Rectal smooth muscle tissue (tissue), 1 donor: ENCODE results near the gene DGKD.
A peak's percentile ranks its signal among the peaks of the same experiment; 100 is the strongest.

Source experiments
- H3K27ac ChIP-seq: one replicate; pipeline ENCODE4 v1.7.0; 2013; ENCODE audit warnings: low read depth, low read length, inconsistent platforms
- H3K27me3 ChIP-seq: one replicate; pipeline ENCODE4 v1.7.0; 2013; ENCODE audit warnings: low read length; ENCODE audit not compliant: control insufficient read depth, insufficient read depth
- H3K36me3 ChIP-seq: one replicate; pipeline ENCODE4 v1.7.0; 2013; ENCODE audit warnings: low read length; ENCODE audit not compliant: control insufficient read depth, insufficient read depth
- H3K4me1 ChIP-seq: one replicate; pipeline ENCODE4 v1.7.0; 2013; ENCODE audit warnings: low read length; ENCODE audit not compliant: control insufficient read depth, insufficient read depth
- H3K4me3 ChIP-seq: one replicate; pipeline ENCODE4 v1.7.0; 2013; ENCODE audit warnings: low read length
- H3K9ac ChIP-seq: one replicate; pipeline ENCODE4 v1.7.0; 2013; ENCODE audit warnings: low read length

The DGKD gene

DNA sequence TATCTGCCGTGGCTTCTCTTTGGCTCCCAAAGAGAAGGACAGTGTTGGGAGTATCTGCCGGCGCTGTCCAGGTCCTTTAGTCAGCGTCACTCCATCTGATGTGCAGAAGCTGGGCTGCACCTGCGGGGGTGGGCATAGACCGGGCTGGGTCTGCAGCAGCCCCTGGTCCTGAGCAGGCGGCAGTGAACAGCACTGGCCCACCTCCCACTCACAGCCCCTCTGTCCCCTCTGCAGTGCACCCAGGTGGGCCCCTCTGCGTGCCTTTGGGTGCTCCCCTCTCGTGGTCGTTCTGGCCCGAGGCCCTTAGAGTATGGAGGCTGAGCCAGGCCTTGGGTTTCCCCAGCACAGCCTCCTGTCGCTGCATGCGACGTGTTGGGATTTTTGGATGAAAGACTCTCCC is 116.5 kb downstream of the DGKD start:
- Histone ChIP-seq H3K9ac (no peak overlapping the region), H3K27me3 (no peaks in the 10 kb centered on the region), H3K4me3 (no peak overlapping the region), H3K36me3 (peaks cover 20% of the 10 kb centered on the region), H3K27ac (peak overlapping the region; percentile 75), H3K4me1 (peaks cover 11% of the 10 kb centered on the region)

DNA sequence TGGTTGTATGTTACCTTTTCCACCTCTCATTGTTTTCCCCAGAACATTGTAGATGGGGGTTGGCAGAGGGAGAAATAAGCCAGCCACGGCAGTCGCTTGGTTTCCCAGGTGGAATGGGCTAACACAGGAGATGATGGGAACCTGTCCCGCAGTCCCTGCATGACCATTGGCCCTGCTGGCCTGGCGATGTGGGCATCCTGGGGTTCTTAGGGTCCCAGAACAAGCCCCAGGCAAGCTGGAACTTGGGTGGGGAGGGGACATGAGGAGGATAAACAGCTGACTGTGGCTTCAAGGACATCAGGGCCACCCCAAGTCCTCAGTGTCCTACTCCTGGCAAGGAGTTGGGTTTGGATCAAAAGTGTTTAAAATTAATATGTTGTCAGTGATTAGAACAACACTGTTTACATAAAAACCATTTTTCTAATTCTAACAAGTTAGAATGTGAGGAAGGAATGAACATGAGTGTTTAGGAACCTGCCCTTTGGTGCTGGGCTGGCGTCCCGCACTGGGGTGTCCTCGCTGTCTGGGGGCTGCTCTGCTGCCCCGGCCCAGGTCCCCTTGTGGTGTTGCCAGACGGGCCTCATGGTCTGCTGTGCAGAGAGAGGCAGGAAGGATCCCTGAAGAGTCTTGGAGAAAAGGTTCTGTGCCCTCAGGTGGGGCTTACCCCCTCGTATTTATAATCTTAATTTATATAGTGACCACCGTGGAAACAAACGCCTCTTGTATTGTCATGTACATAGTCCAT is 117.2 kb downstream of the DGKD start:
- Histone ChIP-seq H3K27me3 (no peaks in the 10 kb centered on the region), H3K36me3 (peaks cover 21% of the 10 kb centered on the region)

DNA sequence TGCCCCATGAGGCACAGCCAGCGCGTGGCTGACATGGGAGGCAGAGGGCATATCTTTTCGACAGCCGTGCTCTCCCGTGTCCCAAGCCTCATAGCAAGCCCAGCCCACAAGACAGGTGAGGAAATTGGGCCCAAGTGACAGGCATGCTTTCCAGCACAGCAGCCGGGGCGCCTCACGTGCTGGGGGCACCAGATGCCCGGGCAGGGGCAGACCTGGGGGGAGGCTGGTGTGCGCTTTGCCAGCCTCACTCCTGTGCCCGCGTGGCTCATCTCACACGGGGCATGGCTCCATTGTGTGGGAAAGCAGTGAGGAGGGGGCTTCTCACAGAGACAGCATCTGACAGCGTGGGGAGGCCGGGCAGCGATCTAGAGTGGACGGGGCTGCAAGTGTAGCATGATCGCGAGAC is 119.1 kb downstream of the DGKD start:
- Histone ChIP-seq H3K27me3 (no peaks in the 10 kb centered on the region), H3K27ac (no peak overlapping the region), H3K4me1 (peaks cover 11% of the 10 kb centered on the region), H3K9ac (no peak overlapping the region), H3K36me3 (peaks cover 15% of the 10 kb centered on the region), H3K4me3 (no peak overlapping the region)

More for the DNA sequence above, 117.2 kb downstream of the DGKD start:
- H3K4me3 ChIP-seq, result no peak overlapping the region
- H3K27ac ChIP-seq, result no peak overlapping the region
- H3K9ac ChIP-seq, result no peak overlapping the region
- H3K4me1 ChIP-seq, result peaks cover 11% of the 10 kb centered on the region

DNA sequence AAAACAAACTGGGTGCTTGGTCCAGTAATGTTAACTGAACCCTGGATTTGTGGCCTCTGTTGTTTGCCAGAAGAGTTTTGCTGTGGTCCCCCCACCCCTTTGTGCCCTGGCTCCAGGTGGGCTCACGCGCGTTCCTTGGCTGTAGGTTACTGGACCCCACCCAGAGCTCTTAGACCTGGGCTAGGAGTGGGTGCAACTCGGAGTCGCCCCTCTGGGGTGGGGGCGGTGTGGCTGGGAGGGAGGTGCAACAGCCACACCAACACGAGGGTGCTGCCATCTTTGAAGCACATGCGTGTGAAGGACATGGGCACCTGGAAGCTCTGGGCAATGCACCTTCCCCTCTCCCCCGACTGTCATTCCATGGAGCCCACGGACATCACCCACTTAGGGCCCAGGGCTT is 119.6 kb downstream of the DGKD start:
- no peak overlapping the region for H3K4me3 ChIP-seq
- H3K4me1 ChIP-seq, result peaks cover 11% of the 10 kb centered on the region
- H3K9ac ChIP-seq, result no peak overlapping the region
- no peak overlapping the region for H3K27ac ChIP-seq
- H3K36me3 ChIP-seq, result peaks cover 10% of the 10 kb centered on the region
- H3K27me3 ChIP-seq, result no peaks in the 10 kb centered on the region

DNA sequence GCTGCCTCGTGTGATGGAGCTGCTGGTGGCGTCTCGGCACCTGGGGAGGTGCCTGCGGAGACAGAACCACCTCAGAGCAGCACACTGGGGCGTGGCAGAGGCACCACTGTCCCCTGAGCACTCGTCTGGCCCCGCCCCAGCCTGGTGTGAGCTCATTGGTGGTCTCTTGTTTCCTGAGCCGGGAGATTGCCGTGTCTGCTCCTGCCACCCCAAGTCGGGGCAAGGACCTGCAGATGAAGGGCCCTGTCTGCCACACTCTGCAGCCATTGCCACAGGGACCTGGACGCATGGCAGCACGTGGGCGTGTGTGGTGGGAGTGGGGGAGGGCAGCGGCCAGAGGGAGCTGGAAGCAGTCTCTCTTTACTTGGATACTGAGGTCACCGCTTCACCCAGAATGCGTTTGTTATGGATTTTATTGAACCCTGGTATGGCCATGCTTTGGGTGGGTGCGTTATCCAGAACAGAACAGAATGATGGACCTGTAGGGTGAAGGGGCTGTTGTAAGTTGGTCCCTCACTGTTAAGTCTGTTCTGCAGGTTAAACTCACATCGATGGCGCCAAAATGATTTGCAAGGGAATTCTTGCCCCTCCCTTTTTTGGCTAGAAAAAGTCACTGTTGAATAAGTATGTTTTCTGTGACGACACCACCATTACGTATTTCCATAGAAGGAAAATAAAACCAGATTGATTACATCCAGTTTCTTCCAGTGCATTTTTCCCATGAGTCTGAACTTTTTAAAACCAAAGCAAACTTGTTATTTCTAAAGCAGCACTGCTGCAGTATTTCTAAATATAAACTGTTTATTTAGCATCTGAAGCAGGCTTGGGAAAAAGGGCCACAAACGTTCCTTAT is 120.2 kb downstream of the DGKD start:
- peaks cover 8% of the 10 kb centered on the region for H3K36me3 ChIP-seq
- H3K9ac ChIP-seq, result no peak overlapping the region
- no peak overlapping the region for H3K27ac ChIP-seq
- H3K27me3 ChIP-seq, result no peaks in the 10 kb centered on the region
- no peak overlapping the region for H3K4me3 ChIP-seq
- peaks cover 7% of the 10 kb centered on the region for H3K4me1 ChIP-seq

DNA sequence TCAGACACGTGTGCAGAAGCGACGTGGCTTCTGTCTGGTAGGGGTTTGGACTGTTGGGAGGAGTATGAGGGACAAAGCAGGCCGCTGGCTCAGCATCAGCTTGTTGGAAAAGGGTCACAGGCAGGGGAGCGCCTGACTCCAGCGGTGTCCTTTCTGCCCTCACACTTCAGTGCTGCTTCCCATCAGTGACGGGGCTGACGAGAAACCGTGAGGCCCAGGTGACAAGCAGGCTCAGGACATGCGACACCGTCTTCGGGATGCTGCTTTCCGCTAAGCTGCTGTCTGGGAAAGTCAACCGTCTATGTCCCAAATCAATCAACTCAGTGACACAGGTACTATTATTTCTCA is 121.7 kb downstream of the DGKD start:
- Histone ChIP-seq H3K27me3 (no peaks in the 10 kb centered on the region), H3K36me3 (peaks cover 8% of the 10 kb centered on the region), H3K4me1 (peaks cover 5% of the 10 kb centered on the region), H3K27ac (no peak overlapping the region), H3K9ac (no peak overlapping the region), H3K4me3 (no peak overlapping the region)

DNA sequence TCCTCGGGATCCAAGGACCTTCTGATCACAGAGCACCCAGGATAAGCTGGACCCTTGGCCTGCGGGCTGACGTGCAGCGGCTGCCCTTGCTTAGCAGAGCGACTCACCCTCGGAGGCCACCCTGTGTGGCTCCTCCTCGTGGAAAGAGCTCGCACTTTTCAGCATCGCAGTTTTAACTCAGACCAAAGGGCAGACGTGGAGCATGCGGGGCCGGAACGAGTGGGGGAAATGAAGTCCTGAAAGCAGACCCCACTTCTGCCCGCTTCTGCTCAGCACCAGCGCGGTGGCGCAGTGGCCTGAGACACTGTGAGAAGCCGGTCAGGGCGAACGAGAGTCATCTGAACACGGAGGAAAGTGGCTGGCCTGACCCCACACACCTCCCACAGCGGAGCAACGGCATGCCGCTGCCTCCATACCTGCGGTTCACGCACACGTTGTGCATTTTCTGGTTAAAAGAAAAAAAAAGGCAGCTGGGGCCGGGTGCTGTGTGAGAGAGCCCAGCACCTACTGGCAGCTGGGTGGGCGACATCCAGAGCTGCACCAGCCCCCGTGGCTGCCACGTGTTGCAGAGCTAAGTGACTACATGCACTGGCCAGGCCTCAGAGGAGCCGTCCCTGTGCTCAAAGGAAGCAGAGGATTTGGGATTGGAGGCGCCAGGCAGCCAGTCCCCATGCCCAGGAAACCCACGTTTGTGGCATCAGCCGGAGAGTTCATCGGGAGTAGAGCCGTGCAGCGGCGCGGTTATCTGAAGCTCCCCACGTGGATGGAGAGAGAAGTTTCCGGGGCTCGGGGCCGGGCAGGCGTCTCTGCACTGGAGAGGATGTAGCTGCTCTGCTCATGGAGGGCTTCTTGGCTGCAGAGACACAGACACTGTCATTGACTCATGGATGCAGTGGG is 122.6 kb downstream of the DGKD start:
- Histone ChIP-seq H3K9ac (no peak overlapping the region), H3K4me1 (peaks cover 12% of the 10 kb centered on the region), H3K27me3 (no peaks in the 10 kb centered on the region), H3K4me3 (no peak overlapping the region), H3K36me3 (peaks cover 8% of the 10 kb centered on the region), H3K27ac (no peak overlapping the region)

DNA sequence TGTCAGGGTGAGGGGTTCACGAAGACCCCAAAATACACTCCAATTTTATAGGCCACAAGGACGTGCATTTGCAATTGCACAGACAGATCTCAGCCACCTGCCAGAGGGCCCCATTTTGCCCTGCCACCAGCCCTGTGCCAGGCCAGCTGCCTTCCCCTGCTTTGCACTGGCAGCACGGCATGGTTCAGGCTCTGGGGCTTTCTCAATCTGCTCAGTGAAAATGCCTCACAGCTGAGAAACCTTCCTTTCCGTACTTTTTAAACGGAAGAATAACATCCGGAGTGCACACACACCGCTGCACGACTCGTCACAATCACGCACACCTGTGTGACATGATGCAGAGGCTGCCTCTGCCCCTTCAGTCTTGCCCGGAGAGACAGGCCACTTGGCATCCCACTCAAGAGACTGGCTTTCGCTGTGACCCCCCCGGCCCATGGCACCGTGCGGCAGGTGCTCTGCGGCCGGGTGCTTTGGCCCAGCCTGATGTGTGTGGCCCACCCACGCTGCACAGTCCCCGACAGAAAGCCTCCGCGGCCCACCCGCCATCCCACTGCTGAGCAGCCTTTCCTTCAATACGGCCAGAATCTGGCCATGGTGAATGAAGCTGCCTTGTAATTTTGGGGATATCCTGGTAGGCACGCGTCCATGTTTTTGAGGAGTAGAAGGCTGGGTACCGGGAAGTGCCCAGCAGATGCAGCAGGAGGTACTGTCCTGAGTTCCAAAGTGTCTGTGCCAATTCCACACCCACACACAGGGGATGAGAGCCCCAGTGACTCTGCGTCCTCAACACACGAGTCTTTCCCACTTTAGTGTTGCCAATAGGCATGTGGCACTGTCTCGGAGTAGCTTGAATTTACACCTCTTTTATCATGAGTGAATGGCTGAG is 123.5 kb downstream of the DGKD start:
- Histone ChIP-seq H3K27ac (no peak overlapping the region), H3K27me3 (no peaks in the 10 kb centered on the region), H3K4me3 (no peak overlapping the region), H3K4me1 (peaks cover 12% of the 10 kb centered on the region), H3K36me3 (peaks cover 8% of the 10 kb centered on the region), H3K9ac (no peak overlapping the region)

DNA sequence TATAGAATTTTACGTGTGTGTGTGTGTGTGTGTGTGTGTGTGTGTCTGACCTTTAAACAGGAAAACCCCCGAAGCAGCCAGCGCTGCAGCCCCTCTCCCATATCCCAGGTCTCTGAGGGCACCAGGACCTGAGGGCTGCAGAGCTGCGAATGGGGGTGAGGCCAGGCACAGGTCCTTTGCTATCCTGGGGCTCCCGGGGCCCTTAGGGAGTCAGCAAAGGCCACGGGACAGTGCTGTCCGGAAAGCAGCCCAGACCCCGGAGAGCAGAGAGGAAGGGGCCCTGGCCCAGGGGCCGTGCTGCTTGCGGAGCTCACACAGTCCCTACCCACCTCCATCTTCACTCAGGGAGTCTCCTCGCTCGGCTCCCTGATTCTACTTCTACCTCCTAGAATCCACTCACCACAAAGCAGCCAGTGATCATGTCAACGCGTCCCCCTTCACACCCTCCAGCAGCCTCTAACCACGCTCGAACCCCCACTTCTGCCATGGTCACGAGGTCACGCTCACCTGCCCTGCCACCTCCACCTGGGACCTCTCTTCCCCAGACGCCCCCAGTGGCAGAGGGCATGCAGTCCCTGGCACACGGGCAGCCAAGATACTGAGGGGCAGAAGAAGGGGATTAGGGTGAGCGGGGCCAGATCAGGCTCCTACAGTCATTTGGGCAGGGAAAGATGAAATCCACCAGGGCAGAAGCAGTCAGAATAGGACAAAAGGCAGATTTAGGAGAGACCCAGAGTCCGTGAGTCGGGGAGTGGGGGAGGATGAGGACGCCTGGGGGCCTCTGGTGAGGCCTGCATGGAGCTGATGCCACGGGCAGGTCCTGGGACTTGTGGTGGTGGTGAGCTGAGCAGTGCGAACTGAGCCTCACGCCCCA is 125.6 kb downstream of the DGKD start:
- H3K27ac ChIP-seq, result no peak overlapping the region
- H3K4me3 ChIP-seq, result no peak overlapping the region
- H3K27me3 ChIP-seq, result no peaks in the 10 kb centered on the region
- peaks cover 12% of the 10 kb centered on the region for H3K4me1 ChIP-seq
- peaks cover 8% of the 10 kb centered on the region for H3K36me3 ChIP-seq
- H3K9ac ChIP-seq, result no peak overlapping the region

DNA sequence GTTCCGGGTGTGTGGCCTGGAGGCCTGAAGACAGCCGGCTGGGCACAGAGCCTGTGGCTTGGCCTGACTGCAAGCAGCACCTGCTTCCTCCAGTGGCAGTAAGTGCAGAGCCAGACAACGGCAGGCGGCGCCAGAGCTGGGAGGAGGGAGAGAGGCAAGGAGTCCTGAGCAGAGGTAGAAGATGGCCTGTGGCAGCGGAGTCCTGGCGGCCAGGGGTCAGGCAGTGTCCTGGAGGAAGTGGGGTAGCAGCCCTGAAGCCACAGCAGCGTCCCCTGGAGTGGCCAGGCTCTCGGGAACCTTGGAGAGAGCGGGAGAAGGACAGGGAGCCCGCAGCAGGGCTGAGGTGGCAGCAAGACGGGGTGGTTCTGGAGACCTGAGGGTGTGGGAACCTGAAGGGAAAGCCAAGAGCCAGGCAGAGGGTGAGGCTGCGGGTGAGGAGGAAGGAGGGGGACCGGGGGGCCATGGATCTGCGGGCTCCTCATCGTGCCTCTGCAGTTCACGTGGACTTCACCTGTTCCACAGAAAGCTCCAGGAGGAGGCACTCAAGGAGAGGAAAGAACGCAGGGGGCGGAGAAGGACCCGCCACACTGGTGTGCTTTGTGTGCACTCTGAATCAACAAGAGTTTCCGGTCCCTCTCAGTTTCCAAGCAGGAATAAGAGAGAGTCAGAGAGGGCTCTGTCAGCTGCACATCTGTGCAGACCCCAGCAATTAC is 126.4 kb downstream of the DGKD start:
- peaks cover 12% of the 10 kb centered on the region for H3K4me1 ChIP-seq
- H3K36me3 ChIP-seq, result peaks cover 8% of the 10 kb centered on the region
- no peak overlapping the region for H3K4me3 ChIP-seq
- no peak overlapping the region for H3K9ac ChIP-seq
- H3K27me3 ChIP-seq, result no peaks in the 10 kb centered on the region
- H3K27ac ChIP-seq, result peak overlapping the region; percentile 71
